Kidney (tissue), 14 donors: Measurements from ENCODE around the gene PRSS27. TPM values are rescaled to one million over a fixed set of nuclear protein-coding genes. Genes with fewer than 3 reads are reported as not detected.

ENCODE experiments used
- DNase-seq, 5 donors: peaks; one replicate each; pipeline ENCODE4 v3.0.0-alpha.2; 2013 to 2020
- FAIRE-seq: peaks from 2 replicates; lab custom pipeline; 2012; peaks lifted over from hg19 to GRCh38; lab: Jason Lieb, UNC
- H3K27ac ChIP-seq, 2 donors: one replicate each; pipeline ENCODE4 v1.7.0; 2013; ENCODE audit warnings: low read depth in 2 of 2, low read length in 2 of 2, inconsistent platforms in 1 of 2
- H3K27me3 ChIP-seq: one replicate; pipeline ENCODE4 v1.7.1; 2013; ENCODE audit warnings: low read length, inconsistent platforms; ENCODE audit not compliant: control insufficient read depth, insufficient read depth
- H3K36me3 ChIP-seq, 3 donors: one replicate each; pipeline versions ENCODE4 v1.7.0 to v1.7.1; 2013; ENCODE audit warnings: low read length in 3 of 3, control low read depth in 1 of 3, inconsistent platforms in 1 of 3; ENCODE audit not compliant: insufficient read depth in 3 of 3, control insufficient read depth in 2 of 3
- H3K4me1 ChIP-seq, 3 donors: one replicate each; pipeline versions ENCODE4 v1.7.0 to v1.7.1; 2013; ENCODE audit warnings: low read length in 3 of 3, inconsistent platforms in 1 of 3, low read depth in 1 of 3; ENCODE audit not compliant: control insufficient read depth in 2 of 3, insufficient read depth in 2 of 3
- H3K4me3 ChIP-seq, 3 donors: one replicate each; pipeline versions ENCODE4 v1.7.0 to v1.8.1; 2013; ENCODE audit warnings: low read length in 3 of 3, control low read depth in 1 of 3, inconsistent platforms in 1 of 3
- H3K9ac ChIP-seq, 3 donors: one replicate each; pipeline versions ENCODE4 v1.7.0 to v1.7.1; 2013; ENCODE audit warnings: low read length in 3 of 3, control low read depth in 1 of 3, inconsistent platforms in 1 of 3
- H3K9me3 ChIP-seq, 3 donors: one replicate each; pipeline versions ENCODE4 v1.7.0 to v1.7.1; 2013; ENCODE audit warnings: low read length in 3 of 3, control low read depth in 1 of 3, inconsistent platforms in 1 of 3; ENCODE audit not compliant: control insufficient read depth in 2 of 3, insufficient read depth in 1 of 3
- intact Hi-C: fragments of 100-400 bp; cut with DNase I; formaldehyde crosslinking; loops from one replicate; pipeline ENCODE4 v1.11.1; 2022
- polyA plus RNA-seq: library from polyadenylated mRNA; stranded (reverse); fragments of 350-450 nt; fragmentation: Illumina TruSeq; extraction: RNeasy Lipid Tissue Mini Kit (QIAGEN cat#74804); gene quantifications from one replicate; pipeline ENCODE4 v1.2.3, GENCODE V29; 2014; ENCODE audit warnings: low read depth, low replicate concordance; ENCODE audit not compliant: insufficient read depth
- total RNA-seq: library from RNA; stranded (reverse); fragmentation: NEBNext Ultra II Directional; extraction: Animal tissue kit (Norgen Biotek cat#: 25700); gene quantifications from one replicate; pipeline ENCODE4 v1.2.1, GENCODE V29; 2021
- TF ChIP-seq, protein P1 (sequence below): IDR thresholded peaks from 3 replicates; pipeline ENCODE4 v1.5.1; 2012; ENCODE audit warnings: mild to moderate bottlenecking, moderate library complexity, borderline replicate concordance; ENCODE audit not compliant: insufficient read depth; ENCODE audit errors: extremely low read depth
- donor health status: control.
- donor health status: control.
- donor health status: control.
- donor health status: control.
- donor health status: control.
- donor health status: DM: yes; HTN: yes; CAD: no.
- donor health status: Normal renal cell carcinoma (clear cell type).

PRSS27 gene
- total and polyA plus RNA-seq, 2 donors from 2014 or later = 0.41 to 2.1 TPM

DNA sequence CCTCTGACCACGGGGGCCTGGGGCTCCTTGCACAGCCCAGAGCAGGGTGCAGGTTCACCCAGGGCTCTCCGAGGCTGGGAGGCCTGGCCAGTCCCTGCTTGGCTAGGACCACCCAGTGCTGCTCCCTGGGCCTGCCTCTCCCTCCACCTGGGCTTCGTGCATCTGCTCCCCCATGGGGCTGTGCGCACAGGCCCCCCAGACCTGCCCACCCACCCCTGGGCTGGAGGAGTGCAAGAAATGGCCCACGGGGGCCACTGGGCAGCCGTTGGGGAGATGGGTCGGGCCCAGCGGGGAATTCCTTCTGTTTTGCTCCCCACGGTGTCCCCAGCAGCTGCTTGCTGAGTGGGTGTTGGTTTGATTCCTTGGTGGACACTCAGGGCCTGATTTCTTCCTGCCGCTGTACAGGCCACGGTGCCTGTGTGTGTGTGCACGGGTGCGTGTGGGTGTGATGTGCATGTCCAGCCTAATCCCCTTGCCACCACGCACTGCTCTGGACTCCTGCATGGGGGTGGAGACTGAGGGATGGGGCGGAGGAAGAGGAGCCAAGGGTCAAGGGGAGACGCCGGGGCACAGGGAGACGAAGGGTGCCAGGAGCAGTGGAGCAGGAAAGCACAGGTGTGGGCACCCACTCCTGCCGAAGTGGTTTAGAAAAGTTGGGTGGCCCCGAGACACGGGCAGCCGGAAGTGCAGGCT is 8.5 kb downstream of the PRSS27 start:
- DNase-seq (no peak), FAIRE-seq (no peak)
- Histone ChIP-seq H3K27ac (no peak overlapping the region), H3K4me3 (no peak overlapping the region), H3K4me1 (no peaks in the 10 kb centered on the region), H3K9me3 (no peaks in the 10 kb centered on the region), H3K9ac (no peak overlapping the region), H3K36me3 (peaks cover 0 to 9% (median 4%) of the 10 kb centered on the region in 3 donors), H3K27me3 (no peaks in the 10 kb centered on the region)
- TF ChIP-seq, protein P1, sequence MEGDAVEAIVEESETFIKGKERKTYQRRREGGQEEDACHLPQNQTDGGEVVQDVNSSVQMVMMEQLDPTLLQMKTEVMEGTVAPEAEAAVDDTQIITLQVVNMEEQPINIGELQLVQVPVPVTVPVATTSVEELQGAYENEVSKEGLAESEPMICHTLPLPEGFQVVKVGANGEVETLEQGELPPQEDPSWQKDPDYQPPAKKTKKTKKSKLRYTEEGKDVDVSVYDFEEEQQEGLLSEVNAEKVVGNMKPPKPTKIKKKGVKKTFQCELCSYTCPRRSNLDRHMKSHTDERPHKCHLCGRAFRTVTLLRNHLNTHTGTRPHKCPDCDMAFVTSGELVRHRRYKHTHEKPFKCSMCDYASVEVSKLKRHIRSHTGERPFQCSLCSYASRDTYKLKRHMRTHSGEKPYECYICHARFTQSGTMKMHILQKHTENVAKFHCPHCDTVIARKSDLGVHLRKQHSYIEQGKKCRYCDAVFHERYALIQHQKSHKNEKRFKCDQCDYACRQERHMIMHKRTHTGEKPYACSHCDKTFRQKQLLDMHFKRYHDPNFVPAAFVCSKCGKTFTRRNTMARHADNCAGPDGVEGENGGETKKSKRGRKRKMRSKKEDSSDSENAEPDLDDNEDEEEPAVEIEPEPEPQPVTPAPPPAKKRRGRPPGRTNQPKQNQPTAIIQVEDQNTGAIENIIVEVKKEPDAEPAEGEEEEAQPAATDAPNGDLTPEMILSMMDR = no peak
- intact Hi-C loops = no loop called here

DNA sequence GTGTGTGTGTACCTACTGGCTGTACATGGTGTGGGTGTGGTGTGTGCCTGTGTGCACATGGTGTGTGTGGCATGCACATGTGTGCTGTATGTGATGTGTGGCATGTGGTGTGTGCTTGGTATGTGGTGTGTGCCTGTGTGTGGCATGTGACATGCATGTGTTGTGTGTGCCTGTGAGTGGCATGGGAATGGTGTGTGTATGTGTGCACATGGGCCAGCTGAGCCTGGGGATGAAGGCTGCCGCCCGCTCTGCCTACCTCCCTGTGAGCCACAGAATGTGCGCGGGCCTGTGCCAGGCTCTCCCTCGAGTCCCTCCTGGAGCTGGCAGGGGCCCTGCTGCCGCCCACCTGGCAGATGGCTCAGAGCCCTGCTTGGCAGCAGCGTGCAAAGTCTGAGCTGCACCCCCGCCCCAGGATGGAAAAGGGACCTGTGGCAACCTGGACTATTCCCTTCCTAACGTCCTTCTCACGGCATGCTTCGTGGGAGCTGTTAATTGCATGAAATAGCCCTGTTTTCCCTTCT is 9.3 kb downstream of the PRSS27 start:
- no peaks in the 10 kb centered on the region for H3K9me3 ChIP-seq
- no peak overlapping the region for H3K9ac ChIP-seq
- TF ChIP-seq, protein P1 = no peak
- intact Hi-C loops = no loop called here
- FAIRE-seq = no peak
- H3K36me3 ChIP-seq = peaks cover 0 to 9% (median 4%) of the 10 kb centered on the region in 3 donors
- H3K27me3 ChIP-seq = no peaks in the 10 kb centered on the region
- no peak overlapping the region for H3K27ac ChIP-seq
- H3K4me3 ChIP-seq = no peak overlapping the region
- DNase-seq = peak in 1 of 5 donors; percentile 70
- H3K4me1 ChIP-seq = no peaks in the 10 kb centered on the region

DNA sequence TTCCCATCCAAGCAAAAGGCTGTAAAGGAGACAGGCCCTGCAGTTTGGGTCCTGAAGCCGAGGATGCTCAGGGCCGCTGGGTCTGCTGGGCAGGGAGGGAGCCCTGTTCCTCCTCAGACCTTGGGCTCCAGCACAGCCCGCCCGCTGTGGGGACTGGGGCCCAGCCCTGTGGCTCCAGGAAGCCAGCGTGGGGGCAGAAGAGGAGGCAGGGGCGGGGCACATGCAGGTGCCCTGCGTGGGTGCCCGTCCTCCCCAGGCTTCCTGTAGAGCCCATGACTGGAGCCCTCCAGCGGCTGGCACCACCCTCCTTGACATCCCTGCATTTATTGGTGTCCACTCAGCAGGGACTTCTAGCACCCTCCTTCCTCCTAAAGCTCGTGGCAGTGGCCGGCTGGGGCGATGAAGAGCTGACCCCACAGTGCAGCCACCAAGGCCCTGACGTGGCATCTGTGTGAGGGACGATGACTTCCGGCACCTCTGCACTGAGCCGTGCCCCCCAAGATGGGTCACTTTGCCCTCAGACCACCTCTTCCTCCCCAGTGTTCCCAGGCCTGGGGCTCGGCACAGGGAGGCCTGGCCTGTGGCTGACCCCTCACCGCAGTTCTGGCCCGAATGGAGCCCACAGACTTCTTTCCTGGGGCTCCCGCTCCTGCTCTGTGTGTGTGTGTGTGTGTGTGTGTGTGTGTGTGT is 9.9 kb downstream of the PRSS27 start:
- no peak overlapping the region for H3K4me3 ChIP-seq
- TF ChIP-seq, protein P1 = no peak
- DNase-seq = peak in 1 of 5 donors; percentile 74
- H3K9ac ChIP-seq = no peak overlapping the region
- H3K9me3 ChIP-seq = no peaks in the 10 kb centered on the region
- no peaks in the 10 kb centered on the region for H3K4me1 ChIP-seq
- H3K27ac ChIP-seq = no peak overlapping the region
- no peaks in the 10 kb centered on the region for H3K27me3 ChIP-seq
- H3K36me3 ChIP-seq = peaks cover 0 to 9% (median 4%) of the 10 kb centered on the region in 3 donors
- intact Hi-C loops = no loop called here
- no peak for FAIRE-seq
